Spleen (tissue), 7 donors: ENCODE results near the gene AKAP13.

ENCODE experiments used
- POLR2A ChIP-seq, 3 donors: fragments of 450-650 bp; IDR thresholded peaks; one replicate each; pipeline ENCODE4 v1.5.1; 2017; ENCODE audit warnings: antibody characterized with exemption in 3 of 3, mild to moderate bottlenecking in 1 of 3
- POLR2AphosphoS5 ChIP-seq, 3 donors: sonication (generic); formaldehyde crosslinking; IDR thresholded peaks; one replicate each; pipeline ENCODE4 v1.5.1; 2017; ENCODE audit warnings: antibody characterized with exemption in 3 of 3
- TF ChIP-seq, protein P1 (sequence below), 11 experiments: fragments of 200-600 bp in 7 of 11; fragments of 450-650 bp in 4 of 11; sonication (generic) in 4 of 11; IDR thresholded peaks in 8 of 11; conservative IDR thresholded peaks in 3 of 11; 1 replicate in 7 of 11; 2 replicates in 4 of 11; pipeline versions ENCODE4 v1.4.0 to v1.8.0; 2016 to 2021; ENCODE audit warnings: antibody characterized with exemption in 11 of 11, inconsistent platforms in 4 of 11, mild to moderate bottlenecking in 1 of 11
- donor health status: DM: no; HTN: no; CAD: no; lungs with moderate emphysema.
- donor health status: DM: no; HTN: no; CAD: no.
- donor health status: DM: no; HTN: no; CAD: no.

DNA sequence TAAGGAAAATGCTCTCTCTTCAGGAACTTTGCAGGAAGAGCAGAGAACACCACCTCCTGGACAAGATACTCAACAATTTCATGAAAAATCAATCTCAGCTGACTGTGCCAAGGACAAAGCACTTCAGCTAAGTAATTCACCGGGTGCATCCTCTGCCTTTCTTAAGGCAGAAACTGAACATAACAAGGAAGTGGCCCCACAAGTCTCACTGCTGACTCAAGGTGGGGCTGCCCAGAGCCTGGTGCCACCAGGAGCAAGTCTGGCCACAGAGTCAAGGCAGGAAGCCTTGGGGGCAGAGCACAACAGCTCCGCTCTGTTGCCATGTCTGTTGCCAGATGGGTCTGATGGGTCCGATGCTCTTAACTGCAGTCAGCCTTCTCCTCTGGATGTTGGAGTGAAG is 200.5 kb downstream of the AKAP13 start:
- TF ChIP-seq, protein P1, sequence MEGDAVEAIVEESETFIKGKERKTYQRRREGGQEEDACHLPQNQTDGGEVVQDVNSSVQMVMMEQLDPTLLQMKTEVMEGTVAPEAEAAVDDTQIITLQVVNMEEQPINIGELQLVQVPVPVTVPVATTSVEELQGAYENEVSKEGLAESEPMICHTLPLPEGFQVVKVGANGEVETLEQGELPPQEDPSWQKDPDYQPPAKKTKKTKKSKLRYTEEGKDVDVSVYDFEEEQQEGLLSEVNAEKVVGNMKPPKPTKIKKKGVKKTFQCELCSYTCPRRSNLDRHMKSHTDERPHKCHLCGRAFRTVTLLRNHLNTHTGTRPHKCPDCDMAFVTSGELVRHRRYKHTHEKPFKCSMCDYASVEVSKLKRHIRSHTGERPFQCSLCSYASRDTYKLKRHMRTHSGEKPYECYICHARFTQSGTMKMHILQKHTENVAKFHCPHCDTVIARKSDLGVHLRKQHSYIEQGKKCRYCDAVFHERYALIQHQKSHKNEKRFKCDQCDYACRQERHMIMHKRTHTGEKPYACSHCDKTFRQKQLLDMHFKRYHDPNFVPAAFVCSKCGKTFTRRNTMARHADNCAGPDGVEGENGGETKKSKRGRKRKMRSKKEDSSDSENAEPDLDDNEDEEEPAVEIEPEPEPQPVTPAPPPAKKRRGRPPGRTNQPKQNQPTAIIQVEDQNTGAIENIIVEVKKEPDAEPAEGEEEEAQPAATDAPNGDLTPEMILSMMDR (IDR thresholded peaks at IDR 0.05 in 8 of 11, conservative IDR thresholded peaks at IDR 0.05 in 3 of 11), result peak in 1 of 11 experiments; percentile 20
- no peak for TF ChIP-seq POLR2A (IDR thresholded peaks at IDR 0.05)
- TF ChIP-seq POLR2AphosphoS5 (IDR thresholded peaks at IDR 0.05), result peak; percentile 10 to 78 (median 76)
